GM21825 (cell line): ENCODE data around the gene ATCAY.
"Not testable (repeated sequence)": the region's sequence is repeated elsewhere in the genome, so short reads cannot be mapped to it uniquely, and the experiment has no call there.

Experiments
- ATAC-seq: cut with Tn5 transposase; IDR thresholded peaks from one replicate; pipeline ENCODE4 v1.9.1; 2021; ENCODE audit warnings: mild to moderate bottlenecking, moderate library complexity; ENCODE audit not compliant: unreplicated experiment

The ATCAY gene

GRCh38 chr19:3944018-3944721, 63.7 kb downstream of the ATCAY start:
- no peak for ATAC-seq

- no peak for ATAC-seq
Observed at GRCh38 chr19:3945838-3946237, 65.4 kb downstream of the ATCAY start.

GRCh38 chr19:3947316-3947933, 66.9 kb downstream of the ATCAY start:
- not testable (repeated sequence) for ATAC-seq

GRCh38 chr19:3949294-3949693, 68.8 kb downstream of the ATCAY start:
- ATAC-seq: no peak

- no peak for ATAC-seq
Observed at GRCh38 chr19:3949997-3950859, 69.7 kb downstream of the ATCAY start.

GRCh38 chr19:3950871-3951861, 70.7 kb downstream of the ATCAY start:
- no peak for ATAC-seq

GRCh38 chr19:3952755-3953276, 72.3 kb downstream of the ATCAY start:
- ATAC-seq: not testable (repeated sequence)

- ATAC-seq: no peak
Observed at GRCh38 chr19:3954107-3954506, 73.6 kb downstream of the ATCAY start.

- not testable (repeated sequence) for ATAC-seq
Observed at GRCh38 chr19:3955276-3955675, 74.8 kb downstream of the ATCAY start.

- ATAC-seq: no peak
Observed at GRCh38 chr19:3955688-3956087, 75.2 kb downstream of the ATCAY start.

GRCh38 chr19:3958836-3959765, 78.6 kb downstream of the ATCAY start:
- no peak for ATAC-seq

- ATAC-seq: no peak
Observed at GRCh38 chr19:3959766-3960131, 79.3 kb downstream of the ATCAY start.

GRCh38 chr19:3961007-3961406, 80.5 kb downstream of the ATCAY start:
- no peak for ATAC-seq

GRCh38 chr19:3963458-3964255, 83.2 kb downstream of the ATCAY start:
- ATAC-seq: no peak

- no peak for ATAC-seq
Observed at GRCh38 chr19:3964256-3965194, 84.0 kb downstream of the ATCAY start.

- no peak for ATAC-seq
Observed at GRCh38 chr19:3966051-3967017, 85.8 kb downstream of the ATCAY start.
